ENCODE data around the gene TP63.

TP63 gene

DNA sequence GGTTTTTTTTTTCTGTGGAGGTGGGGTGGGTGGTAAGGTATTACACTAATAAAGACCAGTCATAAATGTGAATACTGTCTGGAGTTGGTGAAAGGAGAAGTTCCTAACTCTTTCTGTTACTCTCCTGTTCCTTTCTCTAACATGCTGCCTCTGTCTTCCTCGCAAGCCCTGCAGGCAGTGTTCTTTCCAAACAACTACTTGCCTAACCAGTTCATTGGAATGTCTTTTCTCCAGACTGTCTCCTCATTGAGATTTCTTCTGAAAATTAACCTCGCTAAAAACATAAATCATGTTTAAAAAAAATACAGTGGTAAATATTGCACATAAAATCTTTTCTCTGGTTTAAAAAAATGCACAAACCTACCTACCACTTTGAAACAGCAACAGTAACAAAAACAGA, 135.2 kb downstream of the TP63 start:
- TF ChIP-seq POLR2A (IDR thresholded peaks at IDR 0.05; ENCODE audit: extremely low read depth, insufficient read length) (no peak), MYC (IDR thresholded peaks at IDR 0.05; ENCODE audit: low read depth, low read length) (no peak)
- TF ChIP-seq, protein P1, sequence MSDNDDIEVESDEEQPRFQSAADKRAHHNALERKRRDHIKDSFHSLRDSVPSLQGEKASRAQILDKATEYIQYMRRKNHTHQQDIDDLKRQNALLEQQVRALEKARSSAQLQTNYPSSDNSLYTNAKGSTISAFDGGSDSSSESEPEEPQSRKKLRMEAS (IDR thresholded peaks at IDR 0.05; ENCODE audit: low read depth, low read length) = no peak
- TF ChIP-seq, protein P2, sequence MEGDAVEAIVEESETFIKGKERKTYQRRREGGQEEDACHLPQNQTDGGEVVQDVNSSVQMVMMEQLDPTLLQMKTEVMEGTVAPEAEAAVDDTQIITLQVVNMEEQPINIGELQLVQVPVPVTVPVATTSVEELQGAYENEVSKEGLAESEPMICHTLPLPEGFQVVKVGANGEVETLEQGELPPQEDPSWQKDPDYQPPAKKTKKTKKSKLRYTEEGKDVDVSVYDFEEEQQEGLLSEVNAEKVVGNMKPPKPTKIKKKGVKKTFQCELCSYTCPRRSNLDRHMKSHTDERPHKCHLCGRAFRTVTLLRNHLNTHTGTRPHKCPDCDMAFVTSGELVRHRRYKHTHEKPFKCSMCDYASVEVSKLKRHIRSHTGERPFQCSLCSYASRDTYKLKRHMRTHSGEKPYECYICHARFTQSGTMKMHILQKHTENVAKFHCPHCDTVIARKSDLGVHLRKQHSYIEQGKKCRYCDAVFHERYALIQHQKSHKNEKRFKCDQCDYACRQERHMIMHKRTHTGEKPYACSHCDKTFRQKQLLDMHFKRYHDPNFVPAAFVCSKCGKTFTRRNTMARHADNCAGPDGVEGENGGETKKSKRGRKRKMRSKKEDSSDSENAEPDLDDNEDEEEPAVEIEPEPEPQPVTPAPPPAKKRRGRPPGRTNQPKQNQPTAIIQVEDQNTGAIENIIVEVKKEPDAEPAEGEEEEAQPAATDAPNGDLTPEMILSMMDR (IDR thresholded peaks at IDR 0.05; ENCODE audit: low read depth, low read length) = no peak
- no peak for DNase-seq (ENCODE audit: low read depth)
- H3K4me3 ChIP-seq (ENCODE audit: low read depth, low read length) = no peak overlapping the region

DNA sequence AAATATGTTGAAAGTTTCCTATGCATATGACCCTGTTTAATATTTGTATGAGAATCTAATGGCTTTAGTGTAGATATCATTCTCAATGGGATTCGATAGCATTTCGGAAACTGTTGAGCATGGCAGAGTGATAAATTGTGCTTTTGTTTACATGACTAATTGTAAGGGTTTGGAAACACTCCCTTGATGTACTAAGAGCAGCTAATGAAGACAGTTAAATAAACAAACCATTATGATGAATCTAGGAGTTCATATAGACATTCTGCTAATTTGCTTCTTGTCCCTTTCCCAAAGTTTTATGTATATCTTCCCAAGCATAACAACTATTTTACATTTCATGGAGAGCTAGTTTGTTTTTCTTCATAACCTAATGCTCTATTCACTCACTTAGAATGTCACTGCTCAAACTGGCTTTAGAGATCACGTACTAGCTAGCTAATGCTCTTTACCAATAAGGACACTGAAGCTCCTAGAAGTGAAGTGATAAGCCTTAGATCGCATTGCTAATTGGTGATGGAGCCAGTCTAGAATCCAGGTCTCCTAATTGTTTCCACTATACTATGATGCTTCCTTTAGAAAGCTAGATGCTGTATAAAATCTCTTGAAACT, 140.8 kb downstream of the TP63 start:
- no peak for TF ChIP-seq MYC (IDR thresholded peaks at IDR 0.05; ENCODE audit: low read depth, low read length)
- TF ChIP-seq, protein P2 (IDR thresholded peaks at IDR 0.05; ENCODE audit: low read depth, low read length) = no peak
- TF ChIP-seq, protein P1 (IDR thresholded peaks at IDR 0.05; ENCODE audit: low read depth, low read length) = no peak
- TF ChIP-seq POLR2A (IDR thresholded peaks at IDR 0.05; ENCODE audit: extremely low read depth, insufficient read length) = no peak
- DNase-seq (ENCODE audit: low read depth) = no peak
- H3K4me3 ChIP-seq (ENCODE audit: low read depth, low read length) = no peak overlapping the region

DNA sequence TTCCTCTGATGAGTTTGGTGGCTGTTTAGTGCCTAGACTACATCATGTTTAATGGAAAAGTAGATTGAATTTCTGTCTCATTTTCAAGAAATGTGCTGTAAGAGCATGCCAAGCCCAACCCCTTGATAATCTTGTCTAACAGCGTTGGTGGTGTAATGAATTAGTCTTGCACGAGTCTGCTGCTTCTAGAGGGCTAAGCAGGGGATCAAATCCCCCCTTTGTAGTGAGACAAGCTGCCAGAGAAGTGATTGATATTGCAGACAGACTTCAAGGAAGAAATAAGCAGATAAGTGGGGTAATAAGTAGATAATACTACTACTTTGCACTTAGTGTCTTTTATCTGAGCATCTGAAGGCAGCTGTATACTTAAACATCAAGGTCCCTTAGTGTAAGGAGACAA, 141.4 kb downstream of the TP63 start:
- DNase-seq (ENCODE audit: low read depth) = no peak
- no peak overlapping the region for H3K4me3 ChIP-seq (ENCODE audit: low read depth, low read length)
- TF ChIP-seq, protein P1 (IDR thresholded peaks at IDR 0.05; ENCODE audit: low read depth, low read length) = no peak
- TF ChIP-seq POLR2A (IDR thresholded peaks at IDR 0.05; ENCODE audit: extremely low read depth, insufficient read length) (no peak), MYC (IDR thresholded peaks at IDR 0.05; ENCODE audit: low read depth, low read length) (no peak)
- TF ChIP-seq, protein P2 (IDR thresholded peaks at IDR 0.05; ENCODE audit: low read depth, low read length) = no peak

DNA sequence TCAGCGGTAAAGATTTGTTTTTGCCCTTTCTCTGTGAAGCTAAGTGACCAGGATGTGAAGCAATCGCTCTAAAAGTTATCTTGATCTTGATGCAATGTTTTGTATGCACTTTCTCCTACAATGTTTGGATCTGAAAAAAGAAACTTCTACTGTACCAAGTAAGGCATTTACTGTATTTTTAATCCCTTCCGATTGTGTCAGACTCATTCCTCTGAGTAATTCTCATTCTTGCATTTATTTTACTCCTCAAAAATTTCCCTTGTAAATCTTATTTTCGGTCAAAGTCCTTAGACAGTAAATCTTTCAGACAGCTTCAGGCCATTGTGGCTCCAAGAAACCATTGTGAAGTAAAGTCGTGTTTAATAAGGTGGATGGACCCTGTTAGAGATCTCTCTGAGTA, 141.9 kb downstream of the TP63 start:
- no peak for DNase-seq (ENCODE audit: low read depth)
- TF ChIP-seq, protein P2 (IDR thresholded peaks at IDR 0.05; ENCODE audit: low read depth, low read length) = no peak
- TF ChIP-seq POLR2A (IDR thresholded peaks at IDR 0.05; ENCODE audit: extremely low read depth, insufficient read length) (no peak), MYC (IDR thresholded peaks at IDR 0.05; ENCODE audit: low read depth, low read length) (no peak)
- TF ChIP-seq, protein P1 (IDR thresholded peaks at IDR 0.05; ENCODE audit: low read depth, low read length) = no peak
- H3K4me3 ChIP-seq (ENCODE audit: low read depth, low read length) = no peak overlapping the region

DNA sequence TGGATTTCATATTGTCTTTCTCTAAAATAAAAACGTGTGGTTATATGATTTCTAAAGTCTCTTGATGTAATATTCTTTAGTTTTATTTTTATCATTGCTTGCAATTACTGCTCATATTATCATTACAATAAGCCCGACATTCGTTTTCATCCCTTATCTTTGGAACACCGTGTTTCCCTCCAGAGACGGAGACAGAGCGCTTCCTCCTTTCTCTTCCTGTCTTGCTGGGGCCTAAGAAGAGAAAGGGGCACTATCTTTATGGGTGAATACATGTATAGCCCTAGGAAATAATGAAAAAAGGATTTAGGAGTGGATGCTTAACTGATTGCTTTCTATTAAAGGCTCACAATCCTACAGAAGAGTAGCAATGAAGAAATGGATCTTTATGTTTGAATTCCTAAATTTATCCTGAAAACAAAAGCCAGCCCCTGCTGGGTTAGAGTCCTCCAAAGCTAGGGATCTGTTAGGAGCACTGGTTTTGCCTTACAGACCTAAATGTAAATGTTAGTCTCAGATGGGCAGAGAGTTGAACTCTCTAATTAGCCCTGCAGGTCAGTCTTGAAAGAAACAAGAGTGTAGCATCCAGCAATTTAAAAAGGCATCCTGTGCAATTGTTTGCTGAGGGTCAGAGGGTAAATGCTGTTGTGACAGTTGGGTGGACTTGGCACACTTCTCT, 145.1 kb downstream of the TP63 start:
- DNase-seq (ENCODE audit: low read depth) = no peak
- no peak overlapping the region for H3K4me3 ChIP-seq (ENCODE audit: low read depth, low read length)
- TF ChIP-seq, protein P2 (IDR thresholded peaks at IDR 0.05; ENCODE audit: low read depth, low read length) = no peak
- TF ChIP-seq MYC (IDR thresholded peaks at IDR 0.05; ENCODE audit: low read depth, low read length) (no peak), POLR2A (IDR thresholded peaks at IDR 0.05; ENCODE audit: extremely low read depth, insufficient read length) (no peak)
- TF ChIP-seq, protein P1 (IDR thresholded peaks at IDR 0.05; ENCODE audit: low read depth, low read length) = no peak
